ENCODE results near the gene SLC66A3.

The SLC66A3 gene

DNA sequence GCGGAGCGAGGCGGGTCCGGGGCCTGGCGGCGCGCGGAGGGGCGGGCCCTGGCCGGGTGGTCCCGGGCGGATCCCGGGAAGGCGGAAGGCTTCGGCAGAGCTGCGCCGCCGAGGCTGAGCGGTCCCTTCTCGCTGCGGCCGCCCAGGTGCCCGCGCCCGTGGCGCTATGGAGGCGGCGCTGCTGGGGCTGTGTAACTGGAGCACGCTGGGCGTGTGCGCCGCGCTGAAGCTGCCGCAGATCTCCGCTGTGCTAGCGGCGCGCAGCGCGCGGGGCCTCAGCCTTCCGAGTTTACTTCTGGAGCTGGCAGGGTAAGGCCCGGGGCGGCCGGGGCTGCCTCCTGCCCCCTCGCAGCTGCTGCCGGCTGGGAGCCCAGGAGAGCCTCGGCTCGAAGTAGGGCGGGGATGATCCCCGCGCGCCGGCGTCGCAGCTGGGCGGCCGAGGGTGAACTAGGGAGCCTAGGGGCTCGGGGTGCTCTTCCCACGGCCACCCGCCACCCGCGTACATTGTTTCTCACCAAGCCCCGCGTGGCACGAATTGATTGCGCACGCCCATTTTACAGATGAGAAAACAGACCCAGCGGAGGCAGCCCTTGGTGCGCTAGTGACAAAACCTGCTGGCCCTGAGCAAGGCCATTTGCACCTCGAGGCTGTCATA, at the start of gene SLC66A3:
Gene SLC66A3, plus strand, starts transcription at position 87 of the 655 bp plus-strand sequence. Its CDS starts 80 bp downstream, at position 167.
- no peak for DNase-seq (ENCODE audit: low read depth in 2 of 2, low spot score in 1 of 2)

DNA sequence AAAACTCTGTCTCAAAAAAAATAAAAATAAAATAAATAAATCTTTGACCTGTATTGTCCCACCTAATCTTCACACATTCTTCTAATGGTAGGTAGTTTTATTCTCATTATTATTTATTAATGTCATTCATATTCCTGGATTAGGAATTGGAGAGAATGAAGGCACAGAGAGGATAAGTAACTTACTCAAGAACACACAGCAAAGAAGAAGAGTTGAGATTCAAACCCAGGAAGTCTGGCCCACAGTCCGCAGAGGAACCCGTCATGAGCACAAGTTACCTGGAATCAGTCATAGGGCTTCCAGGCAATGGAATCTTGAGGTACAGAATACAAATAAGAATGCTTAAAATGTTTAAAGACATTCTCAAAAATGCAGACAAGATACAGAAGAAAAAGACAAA, 46.3 kb upstream of the SLC66A3 start:
- no peak for DNase-seq (ENCODE audit: low read depth in 2 of 2, low spot score in 1 of 2)

DNA sequence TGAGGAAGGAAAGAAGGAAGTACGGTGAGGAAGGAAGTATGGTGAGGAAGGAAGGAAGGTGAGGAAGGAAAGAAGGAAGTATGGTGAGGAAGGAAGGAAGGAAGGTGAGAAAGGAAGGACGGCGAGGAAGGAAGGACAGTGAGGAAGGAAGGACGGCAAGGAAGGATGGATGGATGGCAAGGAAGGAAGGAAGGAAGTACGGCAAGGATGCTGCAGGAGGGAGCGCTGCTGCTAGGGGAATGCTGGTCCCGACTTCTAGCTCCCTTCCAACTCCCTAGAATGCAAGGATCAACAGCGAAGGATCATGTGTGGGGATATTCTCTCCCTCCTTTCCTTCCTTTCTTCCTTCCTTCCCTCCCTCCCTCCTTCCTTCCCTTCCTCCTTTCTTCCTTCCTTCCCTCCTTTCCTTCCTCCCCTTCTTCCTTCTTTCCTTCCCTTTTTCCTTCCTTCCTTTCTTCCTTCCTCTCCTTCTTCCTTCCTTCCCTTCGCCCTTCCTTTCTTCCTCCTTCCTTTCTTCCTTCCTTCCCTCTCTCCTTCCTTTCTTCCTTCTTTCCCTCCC, 42.3 kb upstream of the SLC66A3 start:
- no peak for DNase-seq (ENCODE audit: low read depth in 2 of 2, low spot score in 1 of 2)

DNA sequence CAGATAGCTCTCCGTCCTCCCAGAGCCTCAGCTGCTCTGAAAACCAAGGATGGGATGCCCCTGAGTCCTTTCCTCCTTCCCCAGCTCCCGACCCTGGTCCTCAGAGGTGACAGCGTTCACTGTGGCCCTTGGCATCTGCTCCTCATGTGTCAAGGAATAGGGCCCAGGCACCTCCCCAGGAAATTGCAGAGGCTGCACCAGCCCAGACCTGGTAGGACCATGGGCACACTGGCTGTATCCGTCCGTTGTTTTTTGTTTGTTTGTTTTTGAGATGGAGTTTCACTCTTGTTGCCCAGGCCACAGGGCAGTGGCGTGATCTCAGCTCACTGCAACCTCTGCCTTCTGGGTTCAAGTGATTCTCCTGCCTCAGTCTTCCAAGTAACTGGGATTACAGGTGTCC, 37.5 kb upstream of the SLC66A3 start:
- no peak for DNase-seq (ENCODE audit: low read depth in 2 of 2, low spot score in 1 of 2)

DNA sequence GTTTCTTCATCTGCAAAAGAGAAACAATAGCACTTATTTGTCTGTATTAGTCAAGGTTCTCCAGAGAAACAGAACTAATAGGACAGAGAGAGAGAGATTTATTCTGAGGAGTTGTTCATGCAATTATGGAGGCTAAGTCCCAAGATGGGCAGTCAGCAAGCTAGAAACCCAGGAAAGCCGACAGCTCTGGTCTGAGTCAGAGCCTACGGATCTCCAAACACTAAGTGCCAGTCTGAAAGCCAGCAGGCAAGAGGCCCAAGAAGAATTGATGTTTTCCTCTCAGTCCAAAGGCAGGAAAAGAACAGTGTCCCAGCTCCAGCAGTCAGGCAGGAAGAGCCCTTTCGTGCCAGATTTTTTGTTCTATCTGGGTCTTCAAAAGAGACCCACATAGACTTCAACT, 36.5 kb upstream of the SLC66A3 start:
- no peak for DNase-seq (ENCODE audit: low read depth in 2 of 2, low spot score in 1 of 2)

DNA sequence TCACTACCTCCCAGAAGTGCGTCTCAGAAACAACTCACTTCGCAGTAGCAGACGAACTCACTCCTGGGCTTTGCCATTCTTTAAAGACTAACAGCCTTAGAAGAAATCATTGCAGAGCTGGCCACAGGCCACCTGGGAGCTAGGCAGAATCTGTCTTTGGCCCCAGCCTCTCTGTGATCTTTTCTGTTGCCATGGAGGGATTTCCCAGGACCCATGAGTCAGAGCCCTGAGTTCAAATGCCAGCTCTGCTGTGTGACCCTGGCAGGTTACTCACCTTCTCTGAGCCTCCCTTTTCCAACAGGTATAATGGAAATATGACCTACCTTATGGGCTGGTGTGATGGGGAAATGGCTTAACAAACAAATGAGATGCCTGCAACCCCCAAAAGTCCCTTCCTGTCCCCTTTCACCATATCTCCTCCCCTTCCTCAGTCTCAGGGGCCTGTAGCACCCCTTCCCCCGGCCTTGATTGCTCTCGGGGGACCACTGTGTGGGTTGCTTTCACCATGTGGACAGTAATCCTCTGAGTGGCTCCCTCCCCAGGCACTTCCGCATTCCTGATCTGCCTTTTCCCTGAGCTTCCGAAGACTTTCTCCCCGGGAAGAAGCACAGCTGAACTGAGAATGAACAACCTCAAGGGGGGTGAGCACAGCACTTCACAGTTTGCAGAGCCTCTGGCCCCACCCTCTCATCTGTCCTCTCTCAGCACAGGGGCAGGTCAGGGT, 34.0 kb upstream of the SLC66A3 start:
- no peak for DNase-seq (ENCODE audit: low read depth in 2 of 2, low spot score in 1 of 2)

DNA sequence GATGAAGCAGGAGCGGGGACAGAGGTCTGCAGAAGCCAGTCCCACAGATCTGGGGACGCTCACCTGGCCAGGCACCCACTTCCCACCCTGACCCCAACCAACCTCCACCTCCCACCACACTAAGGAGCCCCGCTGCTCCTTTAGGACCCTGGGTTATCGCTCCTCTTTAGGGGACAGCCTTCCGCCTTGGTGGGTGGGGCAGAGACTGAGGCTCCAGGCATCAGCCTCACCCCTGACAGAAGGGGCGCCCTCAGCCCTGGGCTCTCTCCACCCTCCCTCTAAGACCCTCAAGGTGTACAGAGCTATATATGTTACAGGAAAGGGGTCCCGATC, 33.5 kb upstream of the SLC66A3 start:
- no peak for DNase-seq (ENCODE audit: low read depth in 2 of 2, low spot score in 1 of 2)

DNA sequence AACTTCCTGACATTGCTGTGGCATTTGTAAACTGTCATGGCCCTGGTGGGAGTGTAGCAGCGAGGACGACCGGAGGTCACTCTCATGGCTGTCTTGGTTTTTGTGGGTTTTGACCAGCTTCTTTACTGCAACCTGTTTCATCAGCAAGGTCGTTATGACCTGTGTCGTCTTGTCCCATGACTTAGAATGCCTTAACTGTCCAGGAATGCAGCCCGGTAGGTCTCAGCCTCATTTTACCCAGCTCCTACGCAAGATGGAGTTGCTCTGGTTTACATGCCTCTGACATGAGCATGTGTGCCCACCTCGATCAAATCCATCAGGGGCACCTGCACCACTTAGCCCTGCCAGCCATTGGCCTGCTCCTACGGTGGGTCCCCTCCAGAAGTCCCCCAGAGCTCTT, 32.9 kb upstream of the SLC66A3 start:
- no peak for DNase-seq (ENCODE audit: low read depth in 2 of 2, low spot score in 1 of 2)

DNA sequence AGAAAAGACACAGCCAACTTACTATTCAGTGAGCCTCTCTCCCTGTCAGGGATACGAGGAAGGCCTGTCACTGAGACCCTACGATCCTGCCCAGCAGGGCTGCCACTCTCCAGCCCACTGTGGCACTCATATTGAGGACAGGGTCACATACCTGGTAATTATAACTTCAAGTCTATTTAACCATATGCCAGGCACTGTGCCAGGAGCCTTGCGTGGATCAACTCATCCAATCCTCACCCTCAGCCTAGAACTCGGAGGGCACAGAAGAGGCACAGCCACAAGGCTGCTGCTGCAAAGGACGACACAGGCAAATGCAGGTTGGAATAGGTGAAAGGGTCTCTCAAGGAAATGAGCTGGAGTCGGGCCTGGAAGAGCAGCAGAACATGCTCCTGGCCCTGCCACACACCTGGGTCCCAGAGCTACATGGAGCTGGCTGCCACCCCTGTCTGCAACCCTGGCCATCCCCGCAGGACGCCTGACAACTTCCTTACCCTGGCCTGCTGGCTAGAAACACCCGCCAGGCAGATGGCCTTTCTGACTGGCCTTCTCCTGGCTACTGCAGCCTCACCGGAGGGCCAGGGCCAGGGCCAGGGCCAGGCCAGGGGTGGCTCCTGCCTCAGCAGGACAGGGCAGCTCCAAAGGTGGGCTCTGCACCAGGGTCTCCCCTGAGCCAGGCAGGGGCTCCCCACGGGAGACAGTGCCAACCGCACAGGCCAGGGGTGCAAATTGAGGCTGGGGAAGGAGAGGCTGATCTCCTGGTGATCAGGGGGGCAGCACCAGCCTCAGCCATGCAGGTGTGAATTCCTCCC, 32.1 kb upstream of the SLC66A3 start:
- no peak for DNase-seq (ENCODE audit: low read depth in 2 of 2, low spot score in 1 of 2)

DNA sequence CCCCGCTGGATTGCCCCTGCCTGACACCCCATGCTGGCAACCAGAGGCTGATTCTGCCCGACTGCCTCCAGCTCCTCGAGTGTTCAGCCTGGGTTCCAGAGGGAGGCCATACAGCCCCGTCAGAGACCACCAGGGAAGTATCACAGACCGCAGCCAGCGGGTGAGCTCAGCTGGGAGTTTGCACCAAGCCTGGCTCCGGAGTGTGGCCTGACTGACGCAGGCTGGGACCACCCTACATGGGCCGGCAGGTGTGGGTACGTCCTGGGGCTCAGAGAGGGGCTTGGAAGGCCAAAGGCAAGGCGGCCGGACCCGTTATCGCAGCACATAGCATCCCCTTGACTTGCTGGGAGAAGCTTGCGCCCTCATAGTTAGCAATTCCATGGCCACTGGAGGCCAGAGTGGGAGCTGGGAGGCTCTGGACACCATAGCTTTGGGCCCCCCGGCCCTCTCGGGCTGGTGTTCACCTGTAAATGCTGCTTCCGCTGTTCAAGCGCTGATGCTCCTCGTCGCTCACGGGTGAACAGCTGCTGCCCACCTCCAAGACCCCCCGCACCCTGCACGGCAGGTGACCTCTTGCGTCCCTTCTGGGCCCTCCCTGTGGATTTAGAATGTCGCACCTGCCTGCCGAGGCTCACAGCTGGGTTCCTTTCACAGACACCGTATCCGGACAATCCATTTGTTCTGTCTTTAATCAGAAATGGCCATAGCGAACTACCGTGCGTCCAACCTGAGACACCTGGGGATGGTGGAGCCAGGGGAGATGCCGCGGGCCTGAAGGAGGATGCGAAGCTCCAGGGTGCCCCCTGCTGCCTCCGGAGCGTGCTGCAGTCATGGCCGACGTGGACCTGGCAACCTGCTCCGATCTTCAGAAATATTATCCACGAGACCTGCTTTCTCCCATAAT, 31.2 kb upstream of the SLC66A3 start:
- peak in 1 of 2 donors; percentile 4 for DNase-seq (ENCODE audit: low read depth in 2 of 2, low spot score in 1 of 2)

DNA sequence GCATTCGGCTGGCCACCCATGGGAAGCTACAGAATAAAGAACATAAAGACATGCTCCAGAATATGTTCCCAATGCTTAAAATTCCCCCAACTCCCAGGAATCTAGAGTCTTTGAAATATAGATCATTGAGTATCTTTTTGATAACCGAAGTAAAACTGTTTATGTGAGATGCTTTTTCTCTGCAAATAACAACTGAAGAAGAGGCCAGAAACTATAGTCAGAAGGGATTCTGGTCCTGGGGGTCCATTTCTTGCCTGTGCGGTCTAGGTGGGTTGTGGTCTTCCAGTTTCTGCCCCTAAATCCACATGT, 30.6 kb upstream of the SLC66A3 start:
- DNase-seq (ENCODE audit: low read depth in 2 of 2, low spot score in 1 of 2): no peak

DNA sequence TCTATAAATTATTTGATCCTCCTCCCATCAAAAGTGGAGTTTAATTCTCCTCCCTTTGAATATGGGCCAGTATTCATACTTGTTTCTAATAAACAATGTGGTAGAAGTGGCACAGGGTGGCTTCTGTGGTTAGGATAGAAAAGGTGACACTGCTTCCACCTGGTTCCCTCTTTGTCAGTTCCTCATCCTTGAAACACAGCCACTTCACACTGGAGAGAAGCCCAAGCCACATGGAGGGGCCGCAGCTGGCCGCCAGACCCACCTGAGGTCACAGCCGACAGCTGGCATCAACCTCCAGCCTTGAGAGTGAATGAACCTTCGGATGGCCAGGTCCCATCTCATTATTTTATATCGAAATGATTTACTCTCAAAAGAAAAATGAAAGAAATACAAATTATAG, 27.5 kb upstream of the SLC66A3 start:
- DNase-seq (ENCODE audit: low read depth in 2 of 2, low spot score in 1 of 2): no peak

DNA sequence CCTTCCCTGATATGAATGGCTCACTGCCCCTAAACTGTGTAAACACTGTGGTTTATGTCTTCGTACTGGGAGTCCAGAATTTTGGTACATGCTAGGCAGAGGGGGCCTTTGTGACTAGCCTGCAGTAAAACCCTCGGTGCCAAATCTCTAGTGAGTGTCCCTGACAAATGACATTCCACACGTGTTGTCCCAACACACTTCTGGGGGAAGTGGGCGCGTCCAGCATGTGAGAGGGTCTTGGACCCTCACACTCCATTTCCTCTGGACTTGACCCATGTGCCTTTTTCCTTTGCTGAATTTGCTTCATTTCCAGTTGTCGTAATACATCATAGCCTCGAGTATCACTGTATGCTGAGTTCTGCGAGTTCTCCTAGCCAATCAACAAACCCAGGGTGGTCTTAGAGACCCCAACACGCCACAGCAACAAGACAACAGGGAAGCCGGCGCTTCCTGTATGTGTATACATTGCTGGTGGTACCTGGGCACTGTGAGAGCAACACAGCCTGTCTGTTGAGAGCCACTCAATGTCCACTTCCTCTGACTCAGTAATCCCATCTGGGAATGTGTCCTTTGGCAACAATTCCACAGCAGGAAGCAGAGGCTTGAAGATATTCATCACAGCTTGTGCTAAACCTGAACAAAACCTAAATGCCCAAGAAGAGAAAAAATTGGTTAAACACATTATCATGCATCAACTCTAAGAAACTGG, 26.9 kb upstream of the SLC66A3 start:
- DNase-seq (ENCODE audit: low read depth in 2 of 2, low spot score in 1 of 2): no peak

DNA sequence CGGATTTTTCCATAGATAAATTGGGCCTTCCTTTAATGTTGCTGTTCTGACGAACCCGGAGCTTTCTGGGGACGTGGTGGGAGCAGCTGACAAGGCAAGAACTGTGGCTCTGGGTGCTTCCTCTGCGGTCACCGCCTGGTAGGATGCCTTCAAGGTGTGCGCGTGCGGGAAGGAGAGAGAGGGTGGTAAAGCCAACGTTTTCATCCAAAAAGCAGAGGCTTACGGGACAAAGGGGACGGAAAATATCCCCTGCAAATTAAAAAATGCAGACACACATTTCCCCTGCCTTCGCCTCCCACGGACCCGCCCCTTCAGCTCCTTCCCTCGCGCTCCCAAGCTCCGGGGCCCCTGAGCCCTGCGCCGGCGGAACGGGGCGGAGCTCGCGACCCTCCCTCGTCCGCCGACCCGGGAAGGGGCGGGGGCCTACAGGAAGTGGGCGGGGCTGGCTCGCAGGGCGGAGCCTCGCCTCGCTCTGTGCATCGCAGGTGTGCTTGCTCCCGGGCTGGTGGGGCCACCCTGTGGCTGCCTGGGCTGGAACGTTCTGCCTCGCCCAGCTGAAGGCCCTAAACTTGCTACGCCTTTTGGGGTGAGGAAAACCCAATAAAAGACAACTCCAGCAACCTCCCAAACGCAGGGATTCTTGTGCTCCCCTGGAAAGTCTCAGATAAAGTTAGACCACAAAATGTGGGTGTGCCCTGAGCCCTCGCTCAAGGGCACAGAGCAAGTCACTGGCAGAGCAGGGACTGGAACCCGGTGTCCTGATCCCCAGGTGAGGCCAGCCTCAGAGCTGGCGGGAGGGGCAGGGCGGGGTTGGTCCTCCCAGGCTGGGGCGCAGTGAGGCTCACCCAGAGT, 25.4 kb upstream of the SLC66A3 start:
- peak; percentile 49 to 54 for DNase-seq (ENCODE audit: low read depth in 2 of 2, low spot score in 1 of 2)

DNA sequence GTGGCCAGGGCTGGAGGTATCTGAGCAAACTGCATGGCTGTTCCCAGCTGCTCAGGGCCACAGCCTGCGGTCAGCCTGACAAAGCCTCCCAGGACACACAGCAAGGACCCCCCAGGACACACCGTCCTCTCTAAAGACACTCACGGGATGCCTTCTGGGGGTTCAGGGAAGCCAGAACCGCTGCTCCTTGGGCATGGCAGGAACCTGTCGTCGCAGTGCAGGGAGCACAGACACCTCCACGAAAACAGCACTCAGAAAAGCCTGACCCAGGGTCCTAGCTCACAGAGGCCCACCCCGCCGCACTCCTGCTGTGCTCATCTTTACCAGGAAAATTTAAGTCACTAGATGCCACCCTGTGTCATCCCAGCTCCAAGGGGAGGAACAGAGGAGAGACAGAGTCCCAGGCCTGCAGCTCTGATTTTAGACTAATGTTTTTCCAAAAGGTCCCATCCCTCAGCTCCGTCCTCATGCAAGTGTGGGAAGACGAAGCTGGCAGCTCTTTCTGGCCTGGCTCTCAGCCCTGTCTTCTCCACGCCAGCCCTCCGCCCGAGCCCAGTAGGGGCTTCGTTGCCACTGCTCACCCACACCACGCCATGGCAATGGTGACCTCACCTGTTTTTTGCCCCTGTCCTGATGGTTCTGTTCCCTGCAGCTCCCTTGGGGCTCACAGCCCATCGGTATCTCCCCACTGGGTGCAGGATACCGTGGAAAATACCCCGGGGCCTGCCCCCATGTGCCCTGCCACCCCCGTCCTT, 23.9 kb upstream of the SLC66A3 start:
- no peak for DNase-seq (ENCODE audit: low read depth in 2 of 2, low spot score in 1 of 2)

DNA sequence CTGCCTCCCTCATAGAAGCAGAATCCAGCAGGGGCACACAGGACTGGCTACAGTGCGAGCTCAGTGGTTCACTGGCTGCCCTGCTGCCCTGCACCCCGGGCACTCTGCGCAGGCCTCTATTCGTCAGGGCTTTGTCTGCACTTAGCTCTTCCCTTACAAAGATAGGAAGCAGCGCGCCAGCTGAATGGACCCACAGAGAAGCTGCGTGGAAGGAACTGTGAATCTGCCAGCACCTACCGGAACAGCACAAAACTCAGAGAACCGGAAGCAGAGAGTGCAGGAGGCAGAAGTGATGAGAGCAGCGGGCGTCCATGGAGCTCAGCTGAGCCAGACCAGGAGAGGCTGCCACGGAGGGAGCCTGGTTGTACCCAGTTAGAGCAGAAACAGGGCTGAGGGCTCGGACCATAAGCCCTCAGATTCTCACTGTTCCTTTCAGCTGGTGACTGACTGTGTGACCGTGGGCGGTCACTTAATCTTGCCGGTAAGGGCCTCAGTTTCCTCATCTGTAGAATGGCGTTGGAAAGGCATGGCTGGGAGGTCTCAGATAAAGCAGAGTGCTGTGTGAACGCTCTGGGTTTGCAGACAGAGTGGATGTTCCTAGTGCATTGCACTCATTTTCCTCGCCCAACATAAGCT, 23.1 kb upstream of the SLC66A3 start:
- DNase-seq (ENCODE audit: low read depth in 2 of 2, low spot score in 1 of 2): no peak

DNA sequence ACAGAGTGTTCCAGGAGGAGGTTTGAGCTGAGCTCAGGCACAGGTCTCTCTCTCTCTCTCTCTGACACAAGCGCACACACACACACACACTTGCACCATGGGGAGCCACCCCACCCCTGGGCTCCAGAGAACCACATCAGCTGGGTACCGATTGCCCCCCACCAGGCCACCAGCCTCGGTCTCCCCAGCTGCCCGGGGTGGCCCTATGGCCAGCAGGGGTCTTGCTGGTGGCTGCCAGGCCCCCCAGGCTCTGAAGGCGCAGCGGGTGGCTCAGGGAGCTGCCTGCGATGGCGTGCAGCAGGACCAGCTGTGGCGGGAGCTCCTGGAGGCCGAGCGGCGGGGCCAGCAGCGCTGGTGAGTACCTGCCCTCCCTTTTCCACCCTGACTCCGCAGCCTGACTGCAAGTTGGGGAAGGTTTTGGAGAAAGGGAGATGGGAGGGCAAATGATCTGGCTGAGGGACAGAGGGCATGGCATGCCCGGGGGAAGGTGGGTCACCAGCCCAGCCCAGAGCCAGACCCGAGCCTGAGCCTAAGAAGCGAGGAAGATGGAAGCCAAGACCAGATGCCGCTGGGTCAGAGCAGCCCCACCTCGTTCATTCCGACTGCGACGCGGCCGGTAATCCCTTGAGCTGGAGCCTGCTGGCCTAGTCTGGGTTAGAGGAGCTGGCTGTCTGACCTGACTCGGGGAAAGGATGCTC, 21.9 kb upstream of the SLC66A3 start:
- DNase-seq (ENCODE audit: low read depth in 2 of 2, low spot score in 1 of 2): no peak

DNA sequence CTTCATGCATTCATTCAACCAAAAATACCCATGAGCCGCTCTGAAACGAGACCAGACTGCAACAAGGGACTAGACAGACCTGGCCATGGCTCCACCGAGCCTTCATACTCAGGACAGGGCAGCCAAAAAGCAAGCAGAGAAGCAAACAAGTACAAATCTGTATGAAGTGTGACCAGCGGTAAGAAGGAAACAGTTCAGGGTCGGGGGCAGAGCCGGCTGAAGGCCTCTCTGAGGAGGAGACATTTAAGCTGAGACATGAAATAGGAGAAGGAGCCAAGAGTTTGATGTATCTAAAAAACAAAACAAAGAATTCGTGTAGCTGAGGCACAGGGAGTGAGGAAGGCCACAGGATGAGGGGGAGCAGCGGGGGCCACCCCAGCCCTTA, 21.3 kb upstream of the SLC66A3 start:
- no peak for DNase-seq (ENCODE audit: low read depth in 2 of 2, low spot score in 1 of 2)
